NB4 (cell line): ENCODE data around the gene PRKCE.

Experiments used
- MAX ChIP-seq: IDR thresholded peaks from 2 replicates; pipeline ENCODE4 v1.6.1; 2011; ENCODE audit warnings: low read depth, low read length
- MYC ChIP-seq: IDR thresholded peaks from 2 replicates; pipeline ENCODE4 v1.6.1; 2011; ENCODE audit warnings: low read depth, low read length
- POLR2A ChIP-seq: IDR thresholded peaks from 2 replicates; pipeline ENCODE4 v1.6.1; 2011; ENCODE audit warnings: mild to moderate bottlenecking; ENCODE audit not compliant: insufficient read length; ENCODE audit errors: extremely low read depth
- TF ChIP-seq, protein P1 (sequence below): IDR thresholded peaks from one replicate; pipeline ENCODE4 v1.5.1; 2012; ENCODE audit warnings: low read depth, low read length

- TF ChIP-seq, protein P1, sequence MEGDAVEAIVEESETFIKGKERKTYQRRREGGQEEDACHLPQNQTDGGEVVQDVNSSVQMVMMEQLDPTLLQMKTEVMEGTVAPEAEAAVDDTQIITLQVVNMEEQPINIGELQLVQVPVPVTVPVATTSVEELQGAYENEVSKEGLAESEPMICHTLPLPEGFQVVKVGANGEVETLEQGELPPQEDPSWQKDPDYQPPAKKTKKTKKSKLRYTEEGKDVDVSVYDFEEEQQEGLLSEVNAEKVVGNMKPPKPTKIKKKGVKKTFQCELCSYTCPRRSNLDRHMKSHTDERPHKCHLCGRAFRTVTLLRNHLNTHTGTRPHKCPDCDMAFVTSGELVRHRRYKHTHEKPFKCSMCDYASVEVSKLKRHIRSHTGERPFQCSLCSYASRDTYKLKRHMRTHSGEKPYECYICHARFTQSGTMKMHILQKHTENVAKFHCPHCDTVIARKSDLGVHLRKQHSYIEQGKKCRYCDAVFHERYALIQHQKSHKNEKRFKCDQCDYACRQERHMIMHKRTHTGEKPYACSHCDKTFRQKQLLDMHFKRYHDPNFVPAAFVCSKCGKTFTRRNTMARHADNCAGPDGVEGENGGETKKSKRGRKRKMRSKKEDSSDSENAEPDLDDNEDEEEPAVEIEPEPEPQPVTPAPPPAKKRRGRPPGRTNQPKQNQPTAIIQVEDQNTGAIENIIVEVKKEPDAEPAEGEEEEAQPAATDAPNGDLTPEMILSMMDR = no peak
- TF ChIP-seq POLR2A (no peak), MAX (no peak), MYC (no peak)
Observed at GRCh38 chr2:46145840-46146239, 494.4 kb downstream of the PRKCE start.
